Adipocyte (in vitro differentiated cells): ENCODE results near the gene RAB42.

Experiments used
- DNase-seq: peaks from one replicate; pipeline ENCODE4 v3.0.0-alpha.2; 2015; ENCODE audit warnings: low read depth
- H3K27me3 ChIP-seq: replicated peaks from 2 replicates; pipeline ENCODE4 v1.7.0; 2013; ENCODE audit warnings: mild to moderate bottlenecking, low read length, moderate library complexity; ENCODE audit not compliant: control insufficient read depth, insufficient read depth
- H3K36me3 ChIP-seq: 2 replicates; pipeline ENCODE4 v1.7.0; 2013; ENCODE audit warnings: low read length, mild to moderate bottlenecking, moderate library complexity; ENCODE audit not compliant: control insufficient read depth, insufficient read depth, severe bottlenecking
- H3K4me1 ChIP-seq: 2 replicates; pipeline ENCODE4 v1.7.0; 2013; ENCODE audit warnings: mild to moderate bottlenecking, low read length, moderate library complexity; ENCODE audit not compliant: control insufficient read depth, insufficient read depth
- H3K4me3 ChIP-seq: 2 replicates; pipeline ENCODE4 v1.7.0; 2013; ENCODE audit warnings: mild to moderate bottlenecking, low read length, moderate library complexity
- H3K9ac ChIP-seq: 2 replicates; pipeline ENCODE4 v1.7.0; 2013; ENCODE audit warnings: mild to moderate bottlenecking, low read length, moderate library complexity
- H3K9me3 ChIP-seq: 2 replicates; pipeline ENCODE4 v1.7.0; 2013; ENCODE audit warnings: mild to moderate bottlenecking, low read length, moderate library complexity; ENCODE audit not compliant: control insufficient read depth

Gene RAB42, protein sequence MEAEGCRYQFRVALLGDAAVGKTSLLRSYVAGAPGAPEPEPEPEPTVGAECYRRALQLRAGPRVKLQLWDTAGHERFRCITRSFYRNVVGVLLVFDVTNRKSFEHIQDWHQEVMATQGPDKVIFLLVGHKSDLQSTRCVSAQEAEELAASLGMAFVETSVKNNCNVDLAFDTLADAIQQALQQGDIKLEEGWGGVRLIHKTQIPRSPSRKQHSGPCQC

DNA sequence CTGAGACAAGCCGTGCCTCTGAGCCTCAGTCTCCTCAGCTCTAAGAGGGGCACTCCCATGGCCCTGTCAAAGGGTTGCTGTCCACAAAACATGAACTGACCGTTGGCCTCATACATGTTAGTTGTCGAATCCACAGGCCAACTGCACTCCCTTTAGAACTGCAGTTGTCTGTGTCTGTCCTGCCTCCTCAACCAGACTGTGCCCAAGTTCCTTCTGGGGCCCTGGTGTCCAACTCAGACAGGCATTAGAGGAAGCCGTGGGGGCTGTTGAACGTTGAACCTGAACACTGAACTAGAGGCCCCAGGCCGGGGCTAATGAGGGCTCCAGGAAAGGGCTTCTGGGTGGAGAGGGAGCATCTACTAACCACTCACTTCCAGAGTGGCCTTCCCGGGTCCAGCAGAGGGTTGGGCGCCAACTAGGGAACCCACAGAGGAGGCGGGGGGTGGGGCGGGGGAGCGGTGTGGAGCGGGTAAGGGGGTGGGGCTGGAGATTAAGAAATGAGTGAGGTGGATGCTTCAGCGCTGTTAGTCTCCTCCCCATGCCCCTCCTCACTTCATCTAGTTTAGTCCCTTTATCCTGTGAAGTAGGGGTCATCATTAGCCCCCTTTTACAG, at the start of gene RAB42:
TSS of gene RAB42 (plus strand) at position 558 of the 613 bp plus-strand sequence. CDS start 247 bp downstream, outside the sequence.
- peaks cover 8% of the 10 kb centered on the region for H3K4me1 ChIP-seq
- peak within 1 kb of the TSS; percentile 72 for H3K9ac ChIP-seq
- H3K9me3 ChIP-seq, result no peaks in the 10 kb centered on the region
- H3K27me3 ChIP-seq, result no peaks in the 10 kb centered on the region
- peak; percentile 47 for DNase-seq
- peak within 1 kb of the TSS; percentile 80 for H3K4me3 ChIP-seq
- H3K36me3 ChIP-seq, result no peaks in the 10 kb centered on the region

DNA sequence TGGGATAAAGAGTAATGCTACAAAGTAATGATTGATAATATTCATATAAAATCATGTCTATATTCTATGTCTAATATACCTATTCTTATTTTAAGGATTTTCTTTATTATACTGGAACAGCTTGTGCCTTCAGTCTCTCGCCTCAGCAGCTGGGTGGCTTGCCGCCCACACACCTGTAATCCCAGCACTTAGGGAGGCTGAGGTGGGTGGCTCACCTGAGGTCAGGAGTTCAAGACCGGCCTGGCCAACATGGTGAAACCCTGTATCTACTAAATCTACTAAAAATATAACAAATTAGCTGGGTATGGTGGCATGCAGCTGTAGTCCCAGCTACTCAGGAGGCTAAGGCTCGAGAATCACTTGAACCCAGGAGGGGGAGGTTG, 46.8 kb upstream of the RAB42 start:
- Histone ChIP-seq H3K4me1 (peaks cover 5% of the 10 kb centered on the region), H3K9me3 (no peaks in the 10 kb centered on the region), H3K9ac (no peak overlapping the region), H3K4me3 (no peak overlapping the region), H3K36me3 (no peaks in the 10 kb centered on the region), H3K27me3 (no peaks in the 10 kb centered on the region)
- no peak for DNase-seq

GRCh38 chr1:28548318-28548717, 43.7 kb upstream of the RAB42 start:
- Histone ChIP-seq H3K4me1 (peaks cover 8% of the 10 kb centered on the region), H3K9me3 (no peaks in the 10 kb centered on the region), H3K9ac (no peak overlapping the region), H3K4me3 (no peak overlapping the region), H3K27me3 (no peaks in the 10 kb centered on the region), H3K36me3 (no peaks in the 10 kb centered on the region)
- DNase-seq, result no peak

- Histone ChIP-seq H3K27me3 (no peaks in the 10 kb centered on the region), H3K9ac (no peak overlapping the region), H3K4me1 (peaks cover 12% of the 10 kb centered on the region), H3K9me3 (no peaks in the 10 kb centered on the region), H3K36me3 (no peaks in the 10 kb centered on the region), H3K4me3 (no peak overlapping the region)
- no peak for DNase-seq
Measured at GRCh38 chr1:28551381-28551780, 40.7 kb upstream of the RAB42 start.

DNA sequence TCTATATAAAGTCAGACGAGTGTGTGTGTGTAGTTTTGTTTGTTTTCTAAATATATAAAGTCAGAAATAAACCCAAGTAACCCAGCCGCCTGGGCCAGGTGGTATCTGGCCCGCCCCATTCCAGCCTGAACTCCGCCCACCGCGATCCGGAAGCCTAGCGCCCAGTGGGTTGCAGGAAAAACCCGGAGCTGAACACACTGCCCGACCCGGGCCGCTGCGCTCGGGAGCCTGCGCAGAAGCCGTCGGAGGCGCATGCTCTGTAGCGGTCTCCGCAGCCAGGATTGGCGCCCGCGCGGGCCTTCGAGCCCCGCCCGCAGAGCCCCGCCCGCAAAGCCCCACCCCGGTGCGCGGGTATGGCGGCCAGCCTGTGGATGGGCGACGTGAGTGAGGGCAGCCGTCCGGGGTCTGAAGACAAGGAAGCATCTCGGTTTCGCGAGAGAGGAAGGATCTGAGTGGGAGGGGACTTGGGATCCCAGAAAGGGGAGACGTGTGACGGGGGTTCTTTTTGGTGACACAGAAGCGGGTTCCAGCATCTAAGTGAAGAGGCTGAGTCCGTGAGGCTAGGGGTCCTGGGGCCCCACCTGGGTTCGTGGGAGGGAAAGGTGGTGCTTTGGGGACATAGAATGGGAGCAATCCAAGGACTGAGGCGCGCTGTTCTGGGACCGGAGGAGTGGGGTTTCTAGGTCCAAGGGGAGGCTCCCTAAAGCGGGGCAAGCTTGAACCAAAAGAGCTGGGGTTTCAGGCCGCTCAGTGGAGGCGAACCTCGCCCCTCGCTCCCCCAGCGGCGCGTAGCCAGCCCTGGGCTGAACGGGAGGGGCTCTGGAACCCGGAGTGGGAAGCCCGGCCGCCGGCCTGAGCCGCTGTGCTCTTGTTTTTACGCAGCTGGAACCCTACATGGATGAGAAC, 39.1 kb upstream of the RAB42 start, which contains the start of gene TRNAU1AP:
TSS of gene TRNAU1AP (plus strand) at position 328 of the 906 bp plus-strand sequence. CDS start at position 354, 26 bp downstream.
- peaks cover 12% of the 10 kb centered on the region for H3K4me1 ChIP-seq
- H3K36me3 ChIP-seq, result peaks cover 5% of the 10 kb centered on the region
- peak within 1 kb of the TSS; percentile 91 for H3K4me3 ChIP-seq
- H3K27me3 ChIP-seq, result no peaks in the 10 kb centered on the region
- H3K9me3 ChIP-seq, result no peaks in the 10 kb centered on the region
- peak; percentile 99 for DNase-seq
- peak within 1 kb of the TSS; percentile 92 for H3K9ac ChIP-seq

GRCh38 chr1:28560886-28561285, 31.2 kb upstream of the RAB42 start:
- H3K4me1 ChIP-seq, result no peaks in the 10 kb centered on the region
- H3K9me3 ChIP-seq, result no peaks in the 10 kb centered on the region
- H3K4me3 ChIP-seq, result no peak overlapping the region
- no peak for DNase-seq
- no peaks in the 10 kb centered on the region for H3K27me3 ChIP-seq
- peaks cover 53% of the 10 kb centered on the region for H3K36me3 ChIP-seq
- H3K9ac ChIP-seq, result no peak overlapping the region

GRCh38 chr1:28564310-28564709, 27.8 kb upstream of the RAB42 start:
- peaks cover 78% of the 10 kb centered on the region for H3K36me3 ChIP-seq
- no peak for DNase-seq
- no peaks in the 10 kb centered on the region for H3K27me3 ChIP-seq

GRCh38 chr1:28565040-28565439, 27.0 kb upstream of the RAB42 start:
- no peak overlapping the region for H3K9ac ChIP-seq
- H3K4me3 ChIP-seq, result no peak overlapping the region
- no peak for DNase-seq
- H3K9me3 ChIP-seq, result no peaks in the 10 kb centered on the region
- H3K27me3 ChIP-seq, result no peaks in the 10 kb centered on the region
- no peaks in the 10 kb centered on the region for H3K4me1 ChIP-seq
- H3K36me3 ChIP-seq, result peaks cover 72% of the 10 kb centered on the region

More at GRCh38 chr1:28564310-28564709, 27.8 kb upstream of the RAB42 start:
- Histone ChIP-seq H3K9me3 (no peaks in the 10 kb centered on the region), H3K9ac (no peak overlapping the region), H3K4me3 (no peak overlapping the region), H3K4me1 (no peaks in the 10 kb centered on the region)

DNA sequence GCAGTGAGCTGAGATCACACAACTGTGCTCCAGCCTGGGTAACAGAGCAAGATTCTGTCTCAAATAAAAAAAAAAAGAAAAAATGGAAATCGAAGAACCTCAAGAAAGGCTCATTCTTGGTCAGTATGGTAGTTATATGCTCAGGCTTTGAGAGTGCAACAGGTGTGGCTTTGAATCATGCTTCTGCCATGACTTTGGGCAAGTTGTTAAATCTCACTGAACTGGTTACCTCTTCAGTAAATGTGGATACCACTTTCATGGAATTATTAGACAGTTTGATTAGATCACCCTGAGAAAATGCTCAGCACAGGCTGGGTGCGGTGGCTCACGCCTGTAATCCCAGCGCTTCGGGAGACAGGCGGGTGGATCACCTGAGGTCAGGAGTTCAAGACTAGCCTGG, 26.3 kb upstream of the RAB42 start:
- no peak for DNase-seq
- Histone ChIP-seq H3K4me3 (no peak overlapping the region), H3K27me3 (no peaks in the 10 kb centered on the region), H3K36me3 (peaks cover 70% of the 10 kb centered on the region), H3K9me3 (no peaks in the 10 kb centered on the region), H3K4me1 (no peaks in the 10 kb centered on the region), H3K9ac (no peak overlapping the region)

DNA sequence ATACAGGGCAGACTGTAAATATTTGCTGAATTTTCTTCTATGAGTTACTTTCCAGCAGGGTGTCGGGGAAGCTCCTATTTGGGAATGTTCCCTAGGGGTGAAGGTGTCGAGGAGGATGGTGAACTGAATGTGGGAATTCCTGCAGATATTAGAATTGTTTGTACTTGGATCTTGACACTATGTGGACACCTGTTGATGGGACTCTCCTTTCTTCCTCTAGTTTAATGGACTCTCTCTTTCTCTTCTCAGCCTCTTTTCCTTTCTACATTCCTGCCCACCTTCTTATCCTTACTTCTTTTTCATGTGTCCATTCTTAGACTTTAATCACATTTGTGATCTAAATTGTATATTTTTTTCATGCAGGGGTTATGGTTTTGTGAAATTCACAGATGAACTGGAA, 25.1 kb upstream of the RAB42 start:
- no peaks in the 10 kb centered on the region for H3K27me3 ChIP-seq
- DNase-seq, result no peak
- H3K4me3 ChIP-seq, result no peak overlapping the region
- H3K9ac ChIP-seq, result no peak overlapping the region
- no peaks in the 10 kb centered on the region for H3K9me3 ChIP-seq
- no peaks in the 10 kb centered on the region for H3K4me1 ChIP-seq
- H3K36me3 ChIP-seq, result peaks cover 70% of the 10 kb centered on the region

- Histone ChIP-seq H3K27me3 (no peaks in the 10 kb centered on the region), H3K9me3 (no peaks in the 10 kb centered on the region), H3K36me3 (peaks cover 62% of the 10 kb centered on the region), H3K4me3 (no peak overlapping the region), H3K4me1 (peaks cover 4% of the 10 kb centered on the region), H3K9ac (no peak overlapping the region)
- DNase-seq, result no peak
Measured at GRCh38 chr1:28571911-28572310, 20.2 kb upstream of the RAB42 start.
